Measurements from ENCODE around the gene GALNT10.

- TF ChIP-seq CTCF (IDR thresholded peaks at IDR 0.05) (no peak), EZH2 (IDR thresholded peaks at IDR 0.05) (no peak)
These were observed 179.6 kb downstream of the GALNT10 start for GRCh38 chr5:154370119-154370518.
